H9 (cell line): ENCODE data around the gene NARF. TPM values are rescaled to one million over a fixed set of nuclear protein-coding genes. Genes with fewer than 3 reads are reported as not detected.

Experiments
- DNase-seq: peaks from one replicate; pipeline ENCODE4 v3.0.0-alpha.2; 2017
- H2AFZ ChIP-seq: one replicate; pipeline ENCODE4 v1.6.1; 2013; ENCODE audit warnings: mild to moderate bottlenecking, low read length, control low read depth, moderate library complexity
- H2AK5ac ChIP-seq: 2 replicates; pipeline ENCODE4 v1.6.1; 2013; ENCODE audit warnings: low read length, control low read depth, mixed read lengths; ENCODE audit not compliant: insufficient read length
- H2BK120ac ChIP-seq: one replicate; pipeline ENCODE4 v1.6.1; 2013; ENCODE audit warnings: low read depth, mild to moderate bottlenecking, low read length, control low read depth, inconsistent platforms; ENCODE audit not compliant: poor library complexity, severe bottlenecking
- H2BK12ac ChIP-seq: 2 replicates; pipeline ENCODE4 v1.6.1; 2013; ENCODE audit warnings: low read length, control low read depth, mixed read lengths, low read depth; ENCODE audit not compliant: insufficient read length
- H2BK15ac ChIP-seq: 2 replicates; pipeline ENCODE4 v1.6.1; 2013; ENCODE audit warnings: low read depth, low read length, control low read depth
- H2BK20ac ChIP-seq: one replicate; pipeline ENCODE4 v1.6.1; 2013; ENCODE audit warnings: low read depth, mild to moderate bottlenecking, low read length, control low read depth, inconsistent platforms; ENCODE audit not compliant: poor library complexity, severe bottlenecking
- H2BK5ac ChIP-seq: 2 replicates; pipeline ENCODE4 v1.6.1; 2013; ENCODE audit warnings: low read length, control low read depth, mixed read lengths; ENCODE audit not compliant: insufficient read length
- H3K14ac ChIP-seq: 2 replicates; pipeline ENCODE4 v1.6.1; 2013; ENCODE audit warnings: low read length, control low read depth; ENCODE audit not compliant: insufficient read depth
- H3K18ac ChIP-seq: 2 replicates; pipeline ENCODE4 v1.6.1; 2013; ENCODE audit warnings: low read depth, mild to moderate bottlenecking, mixed read lengths, low read length, control low read depth; ENCODE audit not compliant: insufficient read length
- H3K23ac ChIP-seq: 2 replicates; pipeline ENCODE4 v1.6.1; 2013; ENCODE audit warnings: low read length, control low read depth, mixed read lengths, low read depth; ENCODE audit not compliant: insufficient read length
- H3K23me2 ChIP-seq: 2 replicates; pipeline ENCODE4 v1.6.1; 2013; ENCODE audit warnings: low read depth, mild to moderate bottlenecking, mixed read lengths, low read length, control low read depth; ENCODE audit not compliant: insufficient read length, poor library complexity, severe bottlenecking
- H3K27ac ChIP-seq: 2 replicates; pipeline ENCODE4 v1.5.1; 2013; ENCODE audit warnings: low read length, control low read depth, mixed read lengths, low read depth; ENCODE audit not compliant: insufficient read length
- H3K27me3 ChIP-seq: 2 replicates; pipeline ENCODE4 v1.6.1; 2013; ENCODE audit warnings: low read length, control low read depth, inconsistent platforms; ENCODE audit not compliant: insufficient read depth
- H3K4ac ChIP-seq: 2 replicates; pipeline ENCODE4 v1.6.1; 2013; ENCODE audit warnings: low read depth, mild to moderate bottlenecking, control low read depth, inconsistent platforms, low read length, moderate library complexity
- H3K4me1 ChIP-seq: 2 replicates; pipeline ENCODE4 v1.6.1; 2013; ENCODE audit warnings: low read length, control low read depth, inconsistent platforms; ENCODE audit not compliant: insufficient read depth
- H3K4me2 ChIP-seq: 2 replicates; pipeline ENCODE4 v1.6.1; 2013; ENCODE audit warnings: low read length, control low read depth, mixed read lengths; ENCODE audit not compliant: insufficient read length, insufficient read depth
- H3K56ac ChIP-seq: 2 replicates; pipeline ENCODE4 v1.6.1; 2013; ENCODE audit warnings: low read depth, mild to moderate bottlenecking, mixed read lengths, low read length, control low read depth; ENCODE audit not compliant: insufficient read length
- H3K79me1 ChIP-seq: 2 replicates; pipeline ENCODE4 v1.6.1; 2013; ENCODE audit warnings: low read depth, mild to moderate bottlenecking, moderate library complexity, low read length, control low read depth, inconsistent platforms; ENCODE audit not compliant: insufficient read depth, poor library complexity, severe bottlenecking
- H3K79me2 ChIP-seq: 2 replicates; pipeline ENCODE4 v1.6.1; 2013; ENCODE audit warnings: low read length, control low read depth, inconsistent platforms; ENCODE audit not compliant: insufficient read depth
- H3K9ac ChIP-seq: 2 replicates; pipeline ENCODE4 v1.6.1; 2013; ENCODE audit warnings: low read length, control low read depth, mixed read lengths; ENCODE audit not compliant: insufficient read length; ENCODE audit errors: extremely low read depth
- H3K9me3 ChIP-seq: one replicate; pipeline ENCODE4 v1.6.1; 2013; ENCODE audit warnings: low read depth, low read length, inconsistent platforms; ENCODE audit not compliant: control insufficient read depth
- H3T11ph ChIP-seq: one replicate; pipeline ENCODE4 v1.6.1; 2013; ENCODE audit warnings: mild to moderate bottlenecking, low read length, control low read depth, inconsistent platforms
- H4K20me1 ChIP-seq: one replicate; pipeline ENCODE4 v1.6.1; 2013; ENCODE audit not compliant: control insufficient read depth, insufficient read length, insufficient read depth
- H4K5ac ChIP-seq: 2 replicates; pipeline ENCODE4 v1.6.1; 2013; ENCODE audit warnings: low read depth, mild to moderate bottlenecking, mixed read lengths, low read length, control low read depth; ENCODE audit not compliant: insufficient read length
- H4K8ac ChIP-seq: replicated peaks from 2 replicates; pipeline ENCODE4 v1.6.1; 2013; ENCODE audit warnings: low read length, control low read depth, mixed read lengths, low read depth; ENCODE audit not compliant: insufficient read length
- H4K91ac ChIP-seq: 2 replicates; pipeline ENCODE4 v1.6.1; 2013; ENCODE audit warnings: low read depth, mild to moderate bottlenecking, moderate library complexity, mixed read lengths, low read length, control low read depth; ENCODE audit not compliant: insufficient read length
- H3K27ac Mint-ChIP-seq, 3 experiments: 2 replicates in 2 of 3; 3 replicates in 1 of 3; pipeline ENCODE4 v1.8.0; 2020 to 2021; ENCODE audit warnings: mixed read lengths in 3 of 3, mild to moderate bottlenecking in 1 of 3, moderate library complexity in 1 of 3
- H3K27me3 Mint-ChIP-seq: 2 replicates; pipeline ENCODE4 v1.8.0; 2021; ENCODE audit warnings: low read depth, mild to moderate bottlenecking, moderate library complexity, mixed read lengths
- H3K36me3 Mint-ChIP-seq, 3 experiments: 2 replicates in 2 of 3; 3 replicates in 1 of 3; pipeline ENCODE4 v1.8.0; 2020 to 2021; ENCODE audit warnings: low read depth in 3 of 3, mixed read lengths in 3 of 3; ENCODE audit not compliant: insufficient read depth in 1 of 3
- H3K4me1 Mint-ChIP-seq, 2 experiments: 2 replicates each; pipeline ENCODE4 v1.8.0; 2020; ENCODE audit warnings: mixed read lengths in 2 of 2
- H3K4me3 Mint-ChIP-seq, 2 experiments: 2 replicates in 1 of 2; 3 replicates in 1 of 2; pipeline ENCODE4 v1.8.0; 2020 to 2021; ENCODE audit warnings: mild to moderate bottlenecking in 2 of 2, mixed read lengths in 2 of 2, moderate library complexity in 1 of 2
- H3K9me3 Mint-ChIP-seq, 2 experiments: 2 replicates in 1 of 2; 3 replicates in 1 of 2; pipeline ENCODE4 v1.8.0; 2020; ENCODE audit warnings: mild to moderate bottlenecking in 2 of 2, mixed read lengths in 2 of 2, moderate library complexity in 1 of 2
- WGBS: extraction: QIAGEN DNeasy Blood & Tissue Kit; methylation state at CpG from one replicate; pipeline ENCODE4 v1.1.7; 2013; ENCODE audit warnings: missing lambda C conversion rate, low lambda C conversion rate, mixed read lengths; ENCODE audit not compliant: insufficient read length; ENCODE audit errors: extremely low coverage; 5-methylcytosine and 5-hydroxymethylcytosine counted together
- total RNA-seq: library from RNA; stranded (reverse); gene quantifications from 2 replicates; pipeline ENCODE4 v1.2.1, GENCODE V29; 2021
- TF ChIP-seq, protein P1 (sequence below): fragments of 200-600 bp; sonication (generic); conservative IDR thresholded peaks from 3 replicates; pipeline ENCODE4 v1.8.0; 2021; ENCODE audit warnings: antibody characterized with exemption, mild to moderate bottlenecking

Gene NARF
- total RNA-seq, 1 experiment from 2014 or later = 124 TPM

DNA sequence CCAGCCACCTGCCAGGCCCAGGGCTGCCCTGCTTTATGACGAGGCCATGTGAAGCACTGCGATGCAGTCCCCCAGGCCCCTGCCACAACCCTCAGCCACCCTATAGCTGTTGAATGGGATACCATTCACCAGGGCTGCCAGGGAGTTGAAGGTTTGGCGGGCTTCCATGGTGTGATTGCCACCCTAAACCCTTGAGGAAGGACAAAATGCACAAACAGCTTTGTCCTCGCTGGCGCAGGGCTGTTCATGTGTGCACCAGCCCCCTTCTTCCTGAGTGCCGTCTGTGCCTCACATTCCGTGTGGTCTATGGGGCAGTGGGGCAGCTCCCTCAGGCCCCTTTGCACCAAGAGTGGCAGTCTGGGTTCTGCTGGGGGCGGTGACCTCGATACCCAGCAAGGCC lies 25.3 kb downstream of the NARF start:
- no peaks in the 10 kb centered on the region for H3K27me3 ChIP-seq
- H2BK15ac ChIP-seq = no peak overlapping the region
- H3K9me3 Mint-ChIP-seq = no peaks in the 10 kb centered on the region
- H3K56ac ChIP-seq = no peak overlapping the region
- no peak overlapping the region for H3K4me2 ChIP-seq
- H3K23ac ChIP-seq = no peak overlapping the region
- H3T11ph ChIP-seq = no peak overlapping the region
- no peak overlapping the region for H2BK12ac ChIP-seq
- no peak overlapping the region for H3K9ac ChIP-seq
- no peaks in the 10 kb centered on the region for H3K4me1 Mint-ChIP-seq
- no peaks in the 10 kb centered on the region for H3K23me2 ChIP-seq
- H3K79me1 ChIP-seq = no peaks in the 10 kb centered on the region
- H3K14ac ChIP-seq = no peak overlapping the region; the same call in 1 of the 2 replicates
- H3K27me3 Mint-ChIP-seq = no peaks in the 10 kb centered on the region
- no peaks in the 10 kb centered on the region for H3K4me1 ChIP-seq
- WGBS = no CpG with 5 or more reads among the region's 9 CpGs
- H3K79me2 ChIP-seq = no peaks in the 10 kb centered on the region
- H4K5ac ChIP-seq = no peak overlapping the region
- H2BK5ac ChIP-seq = no peak overlapping the region
- H3K18ac ChIP-seq = no peak overlapping the region
- no peak overlapping the region for H2BK120ac ChIP-seq
- no peak overlapping the region for H2AFZ ChIP-seq
- H3K36me3 Mint-ChIP-seq = peaks cover 36 to 88% (median 83%) of the 10 kb centered on the region in 3 experiments
- no peak overlapping the region for H2AK5ac ChIP-seq
- H3K4me3 Mint-ChIP-seq = no peak overlapping the region
- no peak overlapping the region for H3K27ac Mint-ChIP-seq
- TF ChIP-seq, protein P1, sequence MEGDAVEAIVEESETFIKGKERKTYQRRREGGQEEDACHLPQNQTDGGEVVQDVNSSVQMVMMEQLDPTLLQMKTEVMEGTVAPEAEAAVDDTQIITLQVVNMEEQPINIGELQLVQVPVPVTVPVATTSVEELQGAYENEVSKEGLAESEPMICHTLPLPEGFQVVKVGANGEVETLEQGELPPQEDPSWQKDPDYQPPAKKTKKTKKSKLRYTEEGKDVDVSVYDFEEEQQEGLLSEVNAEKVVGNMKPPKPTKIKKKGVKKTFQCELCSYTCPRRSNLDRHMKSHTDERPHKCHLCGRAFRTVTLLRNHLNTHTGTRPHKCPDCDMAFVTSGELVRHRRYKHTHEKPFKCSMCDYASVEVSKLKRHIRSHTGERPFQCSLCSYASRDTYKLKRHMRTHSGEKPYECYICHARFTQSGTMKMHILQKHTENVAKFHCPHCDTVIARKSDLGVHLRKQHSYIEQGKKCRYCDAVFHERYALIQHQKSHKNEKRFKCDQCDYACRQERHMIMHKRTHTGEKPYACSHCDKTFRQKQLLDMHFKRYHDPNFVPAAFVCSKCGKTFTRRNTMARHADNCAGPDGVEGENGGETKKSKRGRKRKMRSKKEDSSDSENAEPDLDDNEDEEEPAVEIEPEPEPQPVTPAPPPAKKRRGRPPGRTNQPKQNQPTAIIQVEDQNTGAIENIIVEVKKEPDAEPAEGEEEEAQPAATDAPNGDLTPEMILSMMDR = no peak
- H2BK20ac ChIP-seq = no peak overlapping the region
- H4K20me1 ChIP-seq = peaks cover 3% of the 10 kb centered on the region
- H3K27ac ChIP-seq = no peak overlapping the region
- no peak overlapping the region for H4K91ac ChIP-seq
- no peak for DNase-seq
- no peak overlapping the region for H3K4ac ChIP-seq
- no peak overlapping the region for H4K8ac ChIP-seq
- no peaks in the 10 kb centered on the region for H3K9me3 ChIP-seq
